ENCODE data around the gene GPR37L1.

GRCh38 chr1:202112859-202113689 lies 9.6 kb upstream of the GPR37L1 start:
- no peak for TF ChIP-seq CTCF (IDR thresholded peaks at IDR 0.05; ENCODE audit: control extremely low read depth in 1 of 3, insufficient read depth in 1 of 3, low read depth in 1 of 3, low read length in 3 of 3)
- TF ChIP-seq ATF3 (IDR thresholded peaks at IDR 0.05; ENCODE audit: insufficient read depth, low read depth, low read length) = no peak
- no peak for TF ChIP-seq GABPA (IDR thresholded peaks at IDR 0.05; ENCODE audit: borderline replicate concordance, insufficient read depth, low read length)
- TF ChIP-seq RFX5 (IDR thresholded peaks at IDR 0.05; ENCODE audit: borderline replicate concordance, low read depth, low read length) = no peak
- no peak for TF ChIP-seq JUN (IDR thresholded peaks at IDR 0.05; ENCODE audit: low read depth, low read length)
- no peak for TF ChIP-seq POLR2AphosphoS5 (IDR thresholded peaks at IDR 0.05; ENCODE audit: low read depth, low read length)
- no peak for TF ChIP-seq SP1 (IDR thresholded peaks at IDR 0.05; ENCODE audit: low read depth, low read length)
- no peak for TF ChIP-seq ZNF274 (IDR thresholded peaks at IDR 0.05; ENCODE audit: borderline replicate concordance, extremely low read depth, low read length)
- TF ChIP-seq SUZ12 (IDR thresholded peaks at IDR 0.05; ENCODE audit: low read length) = no peak
- no peak for TF ChIP-seq POLR2A (IDR thresholded peaks at IDR 0.05; ENCODE audit: control extremely low read depth in 1 of 2, low read depth in 2 of 2, low read length in 2 of 2)
- TF ChIP-seq CREB1 (IDR thresholded peaks at IDR 0.05) = no peak
